GM19025 (cell line): ENCODE measurements around the gene RBM25.

Source experiments
- ATAC-seq: cut with Tn5 transposase; IDR thresholded peaks from one replicate; pipeline ENCODE4 v1.9.1; 2021; ENCODE audit warnings: mild to moderate bottlenecking, low read depth, moderate library complexity; ENCODE audit not compliant: unreplicated experiment

The RBM25 gene

GRCh38 chr14:73100334-73100733, 42.0 kb downstream of the RBM25 start:
- ATAC-seq = no peak

GRCh38 chr14:73102806-73103497, 44.6 kb downstream of the RBM25 start:
- ATAC-seq = no peak

GRCh38 chr14:73105050-73105449, 46.7 kb downstream of the RBM25 start:
- no peak for ATAC-seq

GRCh38 chr14:73105727-73106126, 47.4 kb downstream of the RBM25 start:
- no peak for ATAC-seq

- no peak for ATAC-seq
Observed at GRCh38 chr14:73116079-73116665, 57.8 kb downstream of the RBM25 start.

GRCh38 chr14:73124180-73124894, 66.0 kb downstream of the RBM25 start:
- no peak for ATAC-seq

- ATAC-seq = no peak
Observed at GRCh38 chr14:73125169-73125588, 66.8 kb downstream of the RBM25 start.

- no peak for ATAC-seq
Observed at GRCh38 chr14:73125746-73126145, 67.4 kb downstream of the RBM25 start.

- ATAC-seq = no peak
Observed at GRCh38 chr14:73133795-73134194, 75.5 kb downstream of the RBM25 start.

GRCh38 chr14:73136085-73136386, 77.7 kb downstream of the RBM25 start:
- no peak for ATAC-seq

GRCh38 chr14:73136387-73137225, 78.3 kb downstream of the RBM25 start, which contains the start of gene PSEN1:
TSS of gene PSEN1 (plus strand) at chr14:73136507. CDS start at chr14:73148020, 11,513 bp downstream.
- peak; percentile 90 for ATAC-seq

- no peak for ATAC-seq
Observed at GRCh38 chr14:73140811-73141323, 82.5 kb downstream of the RBM25 start.

- peak; percentile 49 for ATAC-seq
Observed at GRCh38 chr14:73142216-73142615, 83.9 kb downstream of the RBM25 start.

- no peak for ATAC-seq
Observed at GRCh38 chr14:73143003-73143402, 84.7 kb downstream of the RBM25 start.

- no peak for ATAC-seq
Observed at GRCh38 chr14:73143617-73144016, 85.3 kb downstream of the RBM25 start.

- no peak for ATAC-seq
Observed at GRCh38 chr14:73145371-73145770, 87.0 kb downstream of the RBM25 start.

GRCh38 chr14:73146111-73146510, 87.8 kb downstream of the RBM25 start:
- ATAC-seq = no peak

GRCh38 chr14:73149753-73150152, 91.4 kb downstream of the RBM25 start:
- ATAC-seq = no peak

GRCh38 chr14:73153272-73153671, 94.9 kb downstream of the RBM25 start:
- no peak for ATAC-seq

GRCh38 chr14:73162251-73162650, 103.9 kb downstream of the RBM25 start:
- ATAC-seq = no peak

GRCh38 chr14:73166399-73166798, 108.1 kb downstream of the RBM25 start:
- no peak for ATAC-seq
